GM23338 (cell line): ENCODE data around the gene MAGI3.

ENCODE experiments used
- EZH2 ChIP-seq: fragments of 200-600 bp; sonication (generic); IDR thresholded peaks from one replicate; pipeline ENCODE4 v1.8.0; 2017; ENCODE audit warnings: antibody characterized with exemption, mild to moderate bottlenecking, low read depth; ENCODE audit not compliant: unreplicated experiment
- TF ChIP-seq, protein P1 (sequence below), 2 experiments: fragments of 200-600 bp in 1 of 2; sonication (generic) in 1 of 2; conservative IDR thresholded peaks; 2 replicates each; pipeline versions ENCODE4 v1.5.1 to v1.6.1; 2016 to 2017; ENCODE audit warnings: antibody characterized with exemption in 2 of 2, low read depth in 2 of 2, mild to moderate bottlenecking in 2 of 2, moderate library complexity in 1 of 2

DNA sequence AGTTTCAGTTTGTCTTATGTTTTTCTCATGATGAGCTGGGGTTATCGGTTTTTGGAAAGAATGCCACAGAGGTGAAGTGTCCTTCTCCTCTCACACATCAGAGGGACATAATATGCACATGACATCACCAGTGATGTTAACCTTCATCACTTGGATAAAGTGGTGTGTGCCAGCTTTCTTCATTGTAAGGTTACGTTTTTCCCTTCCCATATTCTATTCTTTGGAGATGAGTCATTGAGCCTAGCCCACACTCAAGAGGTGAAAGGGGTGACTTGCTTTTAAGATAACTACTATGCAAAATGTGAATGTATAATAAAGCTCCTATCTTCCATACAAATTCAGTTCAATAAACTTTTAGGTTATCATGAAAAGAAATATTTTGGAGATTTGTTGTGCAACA lies 36.7 kb upstream of the MAGI3 start:
- TF ChIP-seq, protein P1, sequence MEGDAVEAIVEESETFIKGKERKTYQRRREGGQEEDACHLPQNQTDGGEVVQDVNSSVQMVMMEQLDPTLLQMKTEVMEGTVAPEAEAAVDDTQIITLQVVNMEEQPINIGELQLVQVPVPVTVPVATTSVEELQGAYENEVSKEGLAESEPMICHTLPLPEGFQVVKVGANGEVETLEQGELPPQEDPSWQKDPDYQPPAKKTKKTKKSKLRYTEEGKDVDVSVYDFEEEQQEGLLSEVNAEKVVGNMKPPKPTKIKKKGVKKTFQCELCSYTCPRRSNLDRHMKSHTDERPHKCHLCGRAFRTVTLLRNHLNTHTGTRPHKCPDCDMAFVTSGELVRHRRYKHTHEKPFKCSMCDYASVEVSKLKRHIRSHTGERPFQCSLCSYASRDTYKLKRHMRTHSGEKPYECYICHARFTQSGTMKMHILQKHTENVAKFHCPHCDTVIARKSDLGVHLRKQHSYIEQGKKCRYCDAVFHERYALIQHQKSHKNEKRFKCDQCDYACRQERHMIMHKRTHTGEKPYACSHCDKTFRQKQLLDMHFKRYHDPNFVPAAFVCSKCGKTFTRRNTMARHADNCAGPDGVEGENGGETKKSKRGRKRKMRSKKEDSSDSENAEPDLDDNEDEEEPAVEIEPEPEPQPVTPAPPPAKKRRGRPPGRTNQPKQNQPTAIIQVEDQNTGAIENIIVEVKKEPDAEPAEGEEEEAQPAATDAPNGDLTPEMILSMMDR (conservative IDR thresholded peaks at IDR 0.05; ENCODE audit: low read depth in 2 of 2): no peak
- no peak for TF ChIP-seq EZH2
